ENCODE results near the gene HOXB7.

The HOXB7 gene

GRCh38 chr17:48593840-48594537 is 16.8 kb downstream of the HOXB7 start:
- DNase-seq: peak; percentile 84

- no peak for DNase-seq
Measured at GRCh38 chr17:48593126-48593829, 17.5 kb downstream of the HOXB7 start, which contains the start of gene HOXB5. HOXB5 (minus strand) TSS chr17:48593779; CDS start chr17:48593682, 97 bp downstream.

GRCh38 chr17:48592577-48592976 is 18.2 kb downstream of the HOXB7 start:
- DNase-seq: no peak

- no peak for DNase-seq
Measured at GRCh38 chr17:48592057-48592514, 18.7 kb downstream of the HOXB7 start.

- no peak for DNase-seq
Measured at GRCh38 chr17:48591255-48592056, 19.4 kb downstream of the HOXB7 start.

- no peak for DNase-seq
Measured at GRCh38 chr17:48590607-48591161, 20.1 kb downstream of the HOXB7 start.

GRCh38 chr17:48589831-48590606 is 20.8 kb downstream of the HOXB7 start, which contains the start of gene HOXB3:
HOXB3 (minus strand) TSS chr17:48590241; CDS start chr17:48552474, 37,767 bp downstream.
- DNase-seq: no peak

- DNase-seq: no peak
Measured at GRCh38 chr17:48589060-48589830, 21.6 kb downstream of the HOXB7 start.

- no peak for DNase-seq
Measured at GRCh38 chr17:48588528-48588927, 22.3 kb downstream of the HOXB7 start.

- DNase-seq: no peak
Measured at GRCh38 chr17:48588074-48588415, 22.8 kb downstream of the HOXB7 start.

GRCh38 chr17:48587276-48588073 is 23.3 kb downstream of the HOXB7 start:
- no peak for DNase-seq

GRCh38 chr17:48586355-48587258 is 24.2 kb downstream of the HOXB7 start:
- no peak for DNase-seq

- no peak for DNase-seq
Measured at GRCh38 chr17:48584223-48584741, 26.5 kb downstream of the HOXB7 start.

GRCh38 chr17:48583708-48584222 is 27.1 kb downstream of the HOXB7 start:
- DNase-seq: no peak

GRCh38 chr17:48582750-48583069 is 28.1 kb downstream of the HOXB7 start:
- DNase-seq: no peak

- DNase-seq: no peak
Measured at GRCh38 chr17:48579760-48580554, 30.9 kb downstream of the HOXB7 start.

- DNase-seq: no peak
Measured at GRCh38 chr17:48579471-48579759, 31.4 kb downstream of the HOXB7 start.

All from CD4-positive, alpha-beta T cell treated with Interleukin-12 subunit alpha and Interleukin-12 subunit beta, for 1 hour (primary cell).